GM21381 (cell line): ENCODE results near the gene JAKMIP1.
"Not testable (repeated sequence)": the region's sequence is repeated elsewhere in the genome, so short reads cannot be mapped to it uniquely, and the experiment has no call there.

ENCODE experiments used
- ATAC-seq: cut with Tn5 transposase; IDR thresholded peaks from one replicate; pipeline ENCODE4 v1.9.1; 2021; ENCODE audit warnings: mild to moderate bottlenecking, moderate library complexity; ENCODE audit not compliant: unreplicated experiment

JAKMIP1 gene

GRCh38 chr4:6021831-6022606 lies 178.3 kb downstream of the JAKMIP1 start:
- ATAC-seq, result no peak

- ATAC-seq, result no peak
These were observed 179.7 kb downstream of the JAKMIP1 start for GRCh38 chr4:6020613-6021012.

GRCh38 chr4:6019316-6020263 lies 180.8 kb downstream of the JAKMIP1 start:
- ATAC-seq, result no peak

- ATAC-seq, result no peak
These were observed 182.0 kb downstream of the JAKMIP1 start, which contains the start of gene C4orf50 for GRCh38 chr4:6018331-6018730. Gene C4orf50, minus strand, starts transcription at chr4:6018431.

GRCh38 chr4:6017800-6018199 lies 182.5 kb downstream of the JAKMIP1 start:
- no peak for ATAC-seq

GRCh38 chr4:6017030-6017429 lies 183.3 kb downstream of the JAKMIP1 start:
- no peak for ATAC-seq

- no peak for ATAC-seq
These were observed 186.8 kb downstream of the JAKMIP1 start for GRCh38 chr4:6013564-6013963.

- ATAC-seq, result no peak
These were observed 188.1 kb downstream of the JAKMIP1 start for GRCh38 chr4:6012200-6012599.

GRCh38 chr4:6011686-6012085 lies 188.7 kb downstream of the JAKMIP1 start:
- no peak for ATAC-seq

- ATAC-seq, result no peak
These were observed 189.1 kb downstream of the JAKMIP1 start for GRCh38 chr4:6011271-6011671.

- no peak for ATAC-seq
These were observed 189.6 kb downstream of the JAKMIP1 start for GRCh38 chr4:6010789-6011188.

GRCh38 chr4:6009452-6009851 lies 190.9 kb downstream of the JAKMIP1 start:
- ATAC-seq, result no peak

- ATAC-seq, result no peak
These were observed 191.5 kb downstream of the JAKMIP1 start for GRCh38 chr4:6008766-6009385.

- no peak for ATAC-seq
These were observed 192.2 kb downstream of the JAKMIP1 start for GRCh38 chr4:6008092-6008551.

- no peak for ATAC-seq
These were observed 195.2 kb downstream of the JAKMIP1 start for GRCh38 chr4:6005175-6005574.

GRCh38 chr4:6003485-6003884 lies 196.9 kb downstream of the JAKMIP1 start:
- not testable (repeated sequence) for ATAC-seq

- no peak for ATAC-seq
These were observed 197.4 kb downstream of the JAKMIP1 start for GRCh38 chr4:6002926-6003325.

- ATAC-seq, result no peak
These were observed 197.9 kb downstream of the JAKMIP1 start for GRCh38 chr4:6002492-6002833.

GRCh38 chr4:6001680-6002491 lies 198.5 kb downstream of the JAKMIP1 start:
- no peak for ATAC-seq

- no peak for ATAC-seq
These were observed 200.5 kb downstream of the JAKMIP1 start for GRCh38 chr4:5999830-6000365.
